ENCODE data around the gene PPP6R1. TPM values are rescaled to one million over a fixed set of nuclear protein-coding genes. Genes with fewer than 3 reads are reported as not detected.

Gene PPP6R1
- total and polyA plus RNA-seq, 2 of the 13 experiments (the other 11 are each of a cell fraction or from before 2014, with no cell fraction given) = 25.8 to 54.0 TPM

DNA sequence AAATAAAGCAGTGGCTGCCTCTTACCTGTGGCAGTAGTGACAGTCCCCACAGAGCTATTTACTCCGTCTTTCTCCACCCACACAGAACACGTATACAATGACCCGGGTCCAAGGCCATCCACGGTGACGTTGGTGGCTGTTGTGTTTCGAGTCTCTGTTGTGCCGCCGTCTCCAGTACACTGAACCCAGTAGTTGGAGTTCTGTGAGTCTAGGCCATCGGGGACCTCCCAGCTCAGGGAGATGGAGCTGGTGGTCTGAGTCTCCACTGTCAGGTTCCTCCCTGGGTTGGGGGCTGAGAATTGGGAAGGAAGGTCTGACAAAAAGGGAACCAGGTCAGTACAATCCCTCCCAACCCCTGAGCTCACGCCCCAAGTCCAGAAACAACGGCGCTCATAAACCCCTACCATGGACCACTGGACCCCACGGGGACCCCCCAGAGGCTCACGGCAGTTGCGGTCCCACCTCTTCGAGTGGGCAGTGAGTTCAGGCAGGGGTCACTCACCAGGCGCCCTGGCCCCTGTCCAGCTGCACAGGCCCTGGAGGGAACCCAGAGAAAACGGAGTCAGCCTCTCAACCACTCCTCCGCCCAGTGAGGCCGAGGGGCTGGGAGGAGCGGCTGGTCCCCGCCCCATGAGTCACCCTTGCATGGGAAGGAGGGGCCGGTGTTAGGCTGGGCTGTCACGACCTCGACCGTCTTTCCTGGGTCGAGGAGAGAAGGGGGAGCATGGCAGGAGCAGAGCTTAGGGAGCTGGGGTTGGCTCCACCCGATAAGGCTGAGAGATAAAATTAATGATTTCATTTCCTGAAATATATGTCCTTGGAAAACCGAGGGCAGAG, 51.9 kb downstream of the PPP6R1 start (continued):
- TF ChIP-seq ZNF724P (CRISPR knock-in tag; IDR thresholded peaks at IDR 0.05; ENCODE audit: borderline replicate concordance) (peak; percentile 26; the same call in 1 of the 2 replicates), HHEX (CRISPR knock-in tag; IDR thresholded peaks at IDR 0.05) (no peak), GABPB1 (CRISPR knock-in tag; IDR thresholded peaks at IDR 0.05) (peak; percentile 65), FLYWCH1 (CRISPR knock-in tag; IDR thresholded peaks at IDR 0.05) (no peak), ZNF572 (CRISPR knock-in tag; IDR thresholded peaks at IDR 0.05) (0 out of 2 replicates have a peak, but pooled peaks have one; percentile 86), ZNF367 (CRISPR knock-in tag; IDR thresholded peaks at IDR 0.05; ENCODE audit: borderline replicate concordance) (no peak), POLR2A (IDR thresholded peaks at IDR 0.05; ENCODE audit: insufficient read depth in 1 of 2, low read depth in 2 of 2, low read length in 2 of 2) (peak; percentile 71 to 79), ADNP (CRISPR knock-in tag; IDR thresholded peaks at IDR 0.05) (no peak), ZKSCAN8 (CRISPR knock-in tag; IDR thresholded peaks at IDR 0.05; ENCODE audit: borderline replicate concordance) (0 out of 2 replicates have a peak, but pooled peaks have one; percentile 38), KLF12 (CRISPR knock-in tag; IDR thresholded peaks at IDR 0.05; ENCODE audit: borderline replicate concordance) (no peak), MEF2D (CRISPR knock-in tag; IDR thresholded peaks at IDR 0.05) (peak; percentile 63; the same call in 1 of the 2 replicates), ATAD3A (CRISPR knock-in tag; IDR thresholded peaks at IDR 0.05) (no peak), RAD21 (CRISPR knock-in tag; IDR thresholded peaks at IDR 0.05) (0 out of 2 replicates have a peak, but pooled peaks have one; percentile 20), ZBTB1 (CRISPR knock-in tag; IDR thresholded peaks at IDR 0.05; ENCODE audit: borderline replicate concordance) (no peak), RBAK (CRISPR knock-in tag; IDR thresholded peaks at IDR 0.05) (no peak), REL (CRISPR knock-in tag; conservative IDR thresholded peaks at IDR 0.05) (no peak)
- TF ChIP-seq, protein P1, sequence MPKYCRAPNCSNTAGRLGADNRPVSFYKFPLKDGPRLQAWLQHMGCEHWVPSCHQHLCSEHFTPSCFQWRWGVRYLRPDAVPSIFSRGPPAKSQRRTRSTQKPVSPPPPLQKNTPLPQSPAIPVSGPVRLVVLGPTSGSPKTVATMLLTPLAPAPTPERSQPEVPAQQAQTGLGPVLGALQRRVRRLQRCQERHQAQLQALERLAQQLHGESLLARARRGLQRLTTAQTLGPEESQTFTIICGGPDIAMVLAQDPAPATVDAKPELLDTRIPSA (CRISPR knock-in tag; IDR thresholded peaks at IDR 0.05; ENCODE audit: borderline replicate concordance) = no peak
- TF ChIP-seq, protein P2, sequence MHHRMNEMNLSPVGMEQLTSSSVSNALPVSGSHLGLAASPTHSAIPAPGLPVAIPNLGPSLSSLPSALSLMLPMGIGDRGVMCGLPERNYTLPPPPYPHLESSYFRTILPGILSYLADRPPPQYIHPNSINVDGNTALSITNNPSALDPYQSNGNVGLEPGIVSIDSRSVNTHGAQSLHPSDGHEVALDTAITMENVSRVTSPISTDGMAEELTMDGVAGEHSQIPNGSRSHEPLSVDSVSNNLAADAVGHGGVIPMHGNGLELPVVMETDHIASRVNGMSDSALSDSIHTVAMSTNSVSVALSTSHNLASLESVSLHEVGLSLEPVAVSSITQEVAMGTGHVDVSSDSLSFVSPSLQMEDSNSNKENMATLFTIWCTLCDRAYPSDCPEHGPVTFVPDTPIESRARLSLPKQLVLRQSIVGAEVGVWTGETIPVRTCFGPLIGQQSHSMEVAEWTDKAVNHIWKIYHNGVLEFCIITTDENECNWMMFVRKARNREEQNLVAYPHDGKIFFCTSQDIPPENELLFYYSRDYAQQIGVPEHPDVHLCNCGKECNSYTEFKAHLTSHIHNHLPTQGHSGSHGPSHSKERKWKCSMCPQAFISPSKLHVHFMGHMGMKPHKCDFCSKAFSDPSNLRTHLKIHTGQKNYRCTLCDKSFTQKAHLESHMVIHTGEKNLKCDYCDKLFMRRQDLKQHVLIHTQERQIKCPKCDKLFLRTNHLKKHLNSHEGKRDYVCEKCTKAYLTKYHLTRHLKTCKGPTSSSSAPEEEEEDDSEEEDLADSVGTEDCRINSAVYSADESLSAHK (CRISPR knock-in tag; IDR thresholded peaks at IDR 0.05; ENCODE audit: borderline replicate concordance) = no peak
- TF ChIP-seq, protein P3, sequence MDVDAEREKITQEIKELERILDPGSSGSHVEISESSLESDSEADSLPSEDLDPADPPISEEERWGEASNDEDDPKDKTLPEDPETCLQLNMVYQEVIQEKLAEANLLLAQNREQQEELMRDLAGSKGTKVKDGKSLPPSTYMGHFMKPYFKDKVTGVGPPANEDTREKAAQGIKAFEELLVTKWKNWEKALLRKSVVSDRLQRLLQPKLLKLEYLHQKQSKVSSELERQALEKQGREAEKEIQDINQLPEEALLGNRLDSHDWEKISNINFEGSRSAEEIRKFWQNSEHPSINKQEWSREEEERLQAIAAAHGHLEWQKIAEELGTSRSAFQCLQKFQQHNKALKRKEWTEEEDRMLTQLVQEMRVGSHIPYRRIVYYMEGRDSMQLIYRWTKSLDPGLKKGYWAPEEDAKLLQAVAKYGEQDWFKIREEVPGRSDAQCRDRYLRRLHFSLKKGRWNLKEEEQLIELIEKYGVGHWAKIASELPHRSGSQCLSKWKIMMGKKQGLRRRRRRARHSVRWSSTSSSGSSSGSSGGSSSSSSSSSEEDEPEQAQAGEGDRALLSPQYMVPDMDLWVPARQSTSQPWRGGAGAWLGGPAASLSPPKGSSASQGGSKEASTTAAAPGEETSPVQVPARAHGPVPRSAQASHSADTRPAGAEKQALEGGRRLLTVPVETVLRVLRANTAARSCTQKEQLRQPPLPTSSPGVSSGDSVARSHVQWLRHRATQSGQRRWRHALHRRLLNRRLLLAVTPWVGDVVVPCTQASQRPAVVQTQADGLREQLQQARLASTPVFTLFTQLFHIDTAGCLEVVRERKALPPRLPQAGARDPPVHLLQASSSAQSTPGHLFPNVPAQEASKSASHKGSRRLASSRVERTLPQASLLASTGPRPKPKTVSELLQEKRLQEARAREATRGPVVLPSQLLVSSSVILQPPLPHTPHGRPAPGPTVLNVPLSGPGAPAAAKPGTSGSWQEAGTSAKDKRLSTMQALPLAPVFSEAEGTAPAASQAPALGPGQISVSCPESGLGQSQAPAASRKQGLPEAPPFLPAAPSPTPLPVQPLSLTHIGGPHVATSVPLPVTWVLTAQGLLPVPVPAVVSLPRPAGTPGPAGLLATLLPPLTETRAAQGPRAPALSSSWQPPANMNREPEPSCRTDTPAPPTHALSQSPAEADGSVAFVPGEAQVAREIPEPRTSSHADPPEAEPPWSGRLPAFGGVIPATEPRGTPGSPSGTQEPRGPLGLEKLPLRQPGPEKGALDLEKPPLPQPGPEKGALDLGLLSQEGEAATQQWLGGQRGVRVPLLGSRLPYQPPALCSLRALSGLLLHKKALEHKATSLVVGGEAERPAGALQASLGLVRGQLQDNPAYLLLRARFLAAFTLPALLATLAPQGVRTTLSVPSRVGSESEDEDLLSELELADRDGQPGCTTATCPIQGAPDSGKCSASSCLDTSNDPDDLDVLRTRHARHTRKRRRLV (CRISPR knock-in tag; IDR thresholded peaks at IDR 0.05) = no peak
- TF ChIP-seq, protein P4, sequence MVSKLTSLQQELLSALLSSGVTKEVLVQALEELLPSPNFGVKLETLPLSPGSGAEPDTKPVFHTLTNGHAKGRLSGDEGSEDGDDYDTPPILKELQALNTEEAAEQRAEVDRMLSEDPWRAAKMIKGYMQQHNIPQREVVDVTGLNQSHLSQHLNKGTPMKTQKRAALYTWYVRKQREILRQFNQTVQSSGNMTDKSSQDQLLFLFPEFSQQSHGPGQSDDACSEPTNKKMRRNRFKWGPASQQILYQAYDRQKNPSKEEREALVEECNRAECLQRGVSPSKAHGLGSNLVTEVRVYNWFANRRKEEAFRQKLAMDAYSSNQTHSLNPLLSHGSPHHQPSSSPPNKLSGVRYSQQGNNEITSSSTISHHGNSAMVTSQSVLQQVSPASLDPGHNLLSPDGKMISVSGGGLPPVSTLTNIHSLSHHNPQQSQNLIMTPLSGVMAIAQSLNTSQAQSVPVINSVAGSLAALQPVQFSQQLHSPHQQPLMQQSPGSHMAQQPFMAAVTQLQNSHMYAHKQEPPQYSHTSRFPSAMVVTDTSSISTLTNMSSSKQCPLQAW (CRISPR knock-in tag; IDR thresholded peaks at IDR 0.05) = peak; percentile 89
